Measurements from ENCODE around the gene ZNF629.

ZNF629 gene

GRCh38 chr16:30771726-30772125 is 15.3 kb downstream of the ZNF629 start:
- H3K4me3 ChIP-seq (ENCODE audit: low read depth, low read length): no peak overlapping the region
- no peak for TF ChIP-seq CTCF (IDR thresholded peaks at IDR 0.05; ENCODE audit: insufficient read depth, low read depth, low read length, missing control alignments)
- DNase-seq (ENCODE audit: low read depth): no peak

DNA sequence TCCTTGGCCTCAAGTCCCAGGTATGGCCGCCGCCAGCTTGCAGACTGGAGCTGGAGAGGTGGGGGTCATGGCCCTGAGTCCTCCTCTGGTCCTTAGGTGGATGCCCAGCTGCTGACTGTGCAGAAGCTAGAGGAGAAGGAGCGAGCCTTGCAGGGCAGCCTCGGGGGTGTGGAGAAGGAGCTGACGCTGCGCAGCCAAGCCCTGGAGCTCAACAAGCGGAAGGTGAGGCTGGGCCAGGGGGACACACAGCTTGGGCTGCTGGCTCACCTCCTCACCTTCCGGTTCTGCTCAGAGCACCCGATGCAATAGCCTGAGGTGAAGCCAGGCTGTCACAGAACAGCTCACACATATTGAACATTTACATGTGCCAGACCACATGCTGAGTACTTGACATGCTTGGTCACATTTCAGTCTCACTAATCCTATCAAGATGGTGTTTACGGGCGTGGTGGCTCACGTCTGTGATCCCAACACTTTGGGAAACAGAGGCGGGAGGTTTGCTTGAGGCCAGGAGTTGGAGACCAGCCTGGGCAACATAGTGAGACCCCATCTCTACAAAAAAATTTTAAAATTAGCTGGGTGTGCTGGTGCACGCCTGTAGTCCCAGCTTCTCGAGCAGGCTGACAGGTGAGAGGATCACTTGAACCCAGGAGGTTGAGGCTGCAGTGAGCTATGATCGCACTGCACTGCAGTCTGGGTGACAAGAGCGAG is 17.5 kb downstream of the ZNF629 start:
- TF ChIP-seq CTCF (IDR thresholded peaks at IDR 0.05; ENCODE audit: insufficient read depth, low read depth, low read length, missing control alignments): no peak
- peak; percentile 35 for DNase-seq (ENCODE audit: low read depth)
- H3K4me3 ChIP-seq (ENCODE audit: low read depth, low read length): no peak overlapping the region

DNA sequence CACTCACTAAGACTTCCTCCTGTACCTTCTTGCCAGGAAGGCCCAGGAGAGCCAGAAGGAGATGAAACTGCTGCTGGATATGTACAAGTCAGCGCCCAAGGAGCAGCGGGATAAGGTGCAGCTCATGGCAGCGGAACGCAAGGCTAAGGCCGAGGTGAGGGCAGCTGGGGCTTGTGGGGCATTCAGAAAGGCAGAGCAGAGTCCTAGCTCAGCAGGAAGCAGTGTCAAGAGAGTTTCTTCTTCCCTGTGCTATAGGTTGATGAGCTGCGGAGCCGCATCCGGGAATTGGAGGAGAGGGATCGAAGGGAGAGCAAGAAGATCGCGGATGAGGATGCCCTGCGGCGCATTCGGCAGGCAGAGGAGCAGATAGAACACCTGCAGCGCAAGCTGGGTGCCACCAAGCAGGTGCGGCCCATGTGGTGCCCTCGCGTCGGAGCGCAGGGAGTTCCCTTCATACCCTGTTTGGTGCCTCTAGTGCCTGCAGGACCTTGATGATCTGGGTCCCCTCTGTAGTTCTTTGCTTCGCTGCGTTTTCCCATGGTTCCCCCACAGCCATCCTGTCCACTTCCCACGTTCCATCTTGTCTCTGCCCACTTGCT is 18.3 kb downstream of the ZNF629 start:
- DNase-seq (ENCODE audit: low read depth): no peak
- no peak overlapping the region for H3K4me3 ChIP-seq (ENCODE audit: low read depth, low read length)
- no peak for TF ChIP-seq CTCF (IDR thresholded peaks at IDR 0.05; ENCODE audit: insufficient read depth, low read depth, low read length, missing control alignments)

DNA sequence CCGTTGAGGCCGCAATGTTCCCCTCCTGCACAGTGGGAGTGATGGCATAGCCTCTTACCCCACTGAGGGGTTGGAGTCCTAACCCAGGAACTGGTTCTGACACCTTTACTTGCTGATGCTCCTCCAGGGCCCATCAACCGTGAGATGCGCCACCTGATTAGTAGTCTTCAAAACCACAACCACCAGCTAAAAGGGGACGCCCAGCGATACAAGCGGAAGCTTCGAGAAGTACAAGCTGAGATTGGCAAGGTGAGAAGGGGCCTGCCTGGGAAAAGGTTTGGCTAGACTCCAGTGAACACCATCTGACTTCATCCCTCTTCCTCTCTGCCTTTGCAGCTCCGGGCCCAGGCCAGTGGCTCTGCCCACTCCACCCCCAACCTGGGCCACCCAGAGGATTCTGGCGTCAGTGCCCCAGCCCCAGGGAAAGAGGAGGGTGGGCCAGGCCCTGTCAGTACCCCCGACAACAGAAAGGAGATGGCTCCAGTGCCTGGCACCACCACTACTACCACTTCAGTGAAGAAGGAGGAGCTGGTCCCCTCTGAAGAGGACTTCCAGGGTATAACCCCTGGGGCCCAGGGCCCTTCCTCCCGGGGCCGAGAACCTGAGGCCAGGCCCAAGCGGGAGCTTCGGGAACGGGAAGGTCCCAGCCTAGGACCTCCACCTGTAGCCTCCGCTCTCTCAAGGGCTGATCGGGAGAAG is 19.1 kb downstream of the ZNF629 start:
- peak; percentile 56 for DNase-seq (ENCODE audit: low read depth)
- no peak for TF ChIP-seq CTCF (IDR thresholded peaks at IDR 0.05; ENCODE audit: insufficient read depth, low read depth, low read length, missing control alignments)
- no peak overlapping the region for H3K4me3 ChIP-seq (ENCODE audit: low read depth, low read length)

DNA sequence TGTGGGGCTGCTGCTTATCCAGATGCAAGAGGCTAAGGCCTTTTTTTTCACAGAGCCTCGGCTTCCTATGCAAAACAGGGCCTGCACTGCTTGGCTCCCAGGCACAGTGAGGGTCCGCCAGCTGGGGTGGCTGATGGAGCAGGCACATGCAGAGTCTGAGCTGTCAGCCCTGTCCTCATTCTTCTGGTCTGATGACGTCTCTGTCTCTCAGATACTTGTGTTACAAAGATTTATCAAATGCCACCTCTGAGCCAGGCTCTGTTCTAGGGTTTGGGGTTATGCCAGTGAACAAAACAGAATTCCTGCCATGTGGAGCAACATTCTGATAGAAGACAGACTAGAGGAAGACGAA is 20.1 kb downstream of the ZNF629 start:
- DNase-seq (ENCODE audit: low read depth): no peak
- no peak overlapping the region for H3K4me3 ChIP-seq (ENCODE audit: low read depth, low read length)
- TF ChIP-seq CTCF (IDR thresholded peaks at IDR 0.05; ENCODE audit: insufficient read depth, low read depth, low read length, missing control alignments): no peak

DNA sequence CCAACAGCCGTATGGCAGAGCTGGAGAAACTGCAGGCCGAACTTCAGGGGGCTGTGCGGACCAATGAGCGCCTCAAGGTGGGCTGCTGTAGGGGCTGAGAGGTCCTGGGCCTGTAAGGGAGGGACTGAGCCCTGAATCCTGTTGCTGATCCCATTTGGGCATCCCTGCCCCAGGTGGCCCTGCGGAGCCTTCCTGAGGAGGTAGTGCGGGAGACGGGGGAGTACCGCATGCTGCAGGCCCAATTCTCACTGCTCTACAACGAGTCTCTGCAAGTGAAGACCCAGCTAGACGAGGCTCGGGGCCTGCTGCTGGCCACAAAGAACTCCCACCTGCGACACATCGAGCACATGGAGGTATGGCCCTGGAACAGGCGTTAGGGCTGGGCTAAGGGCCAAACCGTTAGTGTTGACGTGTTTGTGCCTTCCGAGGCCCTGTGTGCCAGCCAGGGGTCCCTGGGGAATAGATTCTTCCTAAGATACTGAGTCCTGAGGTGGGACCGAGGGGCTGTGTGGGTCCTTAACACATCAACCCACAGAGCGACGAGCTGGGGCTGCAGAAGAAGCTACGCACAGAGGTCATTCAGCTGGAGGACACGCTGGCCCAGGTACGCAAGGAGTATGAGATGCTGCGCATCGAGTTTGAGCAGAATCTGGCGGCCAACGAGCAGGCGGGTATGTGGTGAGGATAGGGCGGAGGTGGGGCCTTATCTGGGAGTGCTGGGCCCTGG is 20.6 kb downstream of the ZNF629 start:
- TF ChIP-seq CTCF (IDR thresholded peaks at IDR 0.05; ENCODE audit: insufficient read depth, low read depth, low read length, missing control alignments): no peak
- no peak overlapping the region for H3K4me3 ChIP-seq (ENCODE audit: low read depth, low read length)
- no peak for DNase-seq (ENCODE audit: low read depth)
